Panc1 (cell line): ENCODE data around the gene IRF2. TPM values are rescaled to one million over a fixed set of nuclear protein-coding genes. Genes with fewer than 3 reads are reported as not detected.
A peak's percentile ranks its signal among the peaks of the same experiment; 100 is the strongest.

Experiments
- ATAC-seq: fragments of 200-7000 bp; cut with Tn5 transposase; 2 replicates; pipeline ENCODE4 v1.9.1; 2020; ENCODE audit warnings: mild to moderate bottlenecking, moderate library complexity
- BruUV-seq: library from RNA; stranded (reverse); fragments of 400-500 nt; replicated peaks from 2 replicates; lab custom pipeline; 2021; lab: Mats Ljungman, UMichigan
- CTCF ChIA-PET: fragments of 300-600 bp; sonication (Branson Sonifier 250); formaldehyde crosslinking; loops from one replicate; lab custom pipeline; 2022; ENCODE audit warnings: antibody characterized with exemption; lab: Charles Lee
- POLR2A ChIA-PET: fragments of 300-600 bp; sonication (Branson Sonifier 250); formaldehyde crosslinking; loops from one replicate; lab custom pipeline; 2022; ENCODE audit warnings: antibody characterized with exemption; lab: Charles Lee
- DNase-seq: peaks from one replicate; pipeline ENCODE4 v3.0.0-alpha.2; 2010; ENCODE audit warnings: low read depth, low spot score
- H3K27ac ChIP-seq: 2 replicates; pipeline ENCODE4 v1.5.1; 2011; ENCODE audit warnings: mild to moderate bottlenecking, low read length, inconsistent platforms
- H3K27me3 ChIP-seq: fragments of 200-500 bp; sonication (Bioruptor generic); 2 replicates; pipeline ENCODE4 v1.6.0; 2014; ENCODE audit warnings: low read length, inconsistent platforms; ENCODE audit not compliant: control insufficient read depth, insufficient read depth
- H3K36me3 ChIP-seq: fragments of 200-500 bp; sonication (Bioruptor generic); 2 replicates; pipeline ENCODE4 v1.5.1; 2014; ENCODE audit warnings: inconsistent platforms, mild to moderate bottlenecking, low read length, moderate library complexity; ENCODE audit not compliant: control insufficient read depth, insufficient read depth
- H3K4me1 ChIP-seq: 2 replicates; pipeline ENCODE4 v1.5.1; 2011; ENCODE audit warnings: inconsistent platforms, mild to moderate bottlenecking, low read length, moderate library complexity; ENCODE audit not compliant: control insufficient read depth, insufficient read depth
- H3K4me3 ChIP-seq, 2 experiments: 2 replicates each; pipeline ENCODE4 v1.5.1; 2011 to 2012; ENCODE audit warnings: low read depth in 2 of 2, low read length in 2 of 2, mild to moderate bottlenecking in 2 of 2, inconsistent platforms in 1 of 2, moderate library complexity in 1 of 2
- H3K9me3 ChIP-seq: fragments of 200-500 bp; sonication (Bioruptor generic); 2 replicates; pipeline ENCODE4 v1.5.1; 2014; ENCODE audit warnings: low read depth, mild to moderate bottlenecking, inconsistent platforms, low read length, moderate library complexity; ENCODE audit not compliant: control insufficient read depth, insufficient read depth
- CTCF ChIP-seq: fragments of 450-650 bp; IDR thresholded peaks from 2 replicates; pipeline ENCODE4 v1.5.1; 2017; ENCODE audit warnings: mild to moderate bottlenecking
- POLR2AphosphoS5 ChIP-seq: IDR thresholded peaks from 2 replicates; pipeline ENCODE4 v1.6.1; 2012; ENCODE audit warnings: mild to moderate bottlenecking, low read depth, low read length, moderate library complexity
- SIN3A ChIP-seq: IDR thresholded peaks from 2 replicates; pipeline ENCODE4 v1.6.1; 2012; ENCODE audit warnings: low read depth, mild to moderate bottlenecking, low read length, moderate library complexity, borderline replicate concordance; ENCODE audit not compliant: insufficient read depth
- TCF7L2 ChIP-seq: IDR thresholded peaks from 2 replicates; pipeline ENCODE4 v1.6.1; 2011; ENCODE audit warnings: mild to moderate bottlenecking, low read depth, low read length, inconsistent platforms
- in situ Hi-C: cut with HindIII; loops from 2 replicates; pipeline ENCODE4 v1.10.0; 2016; ENCODE audit warnings: low sequenced_read_pairs, low pct_unique_long_range_greater_than_20kb
- intact Hi-C: fragments of 100-400 bp; cut with micrococcal nuclease; formaldehyde crosslinking; loops from one replicate; pipeline ENCODE4 v1.10.0; 2022; ENCODE audit not compliant: unreplicated experiment
- total RNA-seq: library from RNA; stranded (reverse); gene quantifications from one replicate; pipeline ENCODE4 v1.2.1, GENCODE V29; 2021; ENCODE audit not compliant: unreplicated experiment
- TF ChIP-seq, protein P1 (sequence below), 2 experiments: IDR thresholded peaks; 2 replicates each; pipeline ENCODE4 v1.6.1; 2011 to 2012; ENCODE audit warnings: low read depth in 2 of 2, control low read depth in 1 of 2, low read length in 1 of 2, mild to moderate bottlenecking in 1 of 2, moderate library complexity in 1 of 2; ENCODE audit not compliant: insufficient read depth in 1 of 2

IRF2 gene
- total RNA-seq, 1 experiment from 2014 or later, result 16.2 TPM

DNA sequence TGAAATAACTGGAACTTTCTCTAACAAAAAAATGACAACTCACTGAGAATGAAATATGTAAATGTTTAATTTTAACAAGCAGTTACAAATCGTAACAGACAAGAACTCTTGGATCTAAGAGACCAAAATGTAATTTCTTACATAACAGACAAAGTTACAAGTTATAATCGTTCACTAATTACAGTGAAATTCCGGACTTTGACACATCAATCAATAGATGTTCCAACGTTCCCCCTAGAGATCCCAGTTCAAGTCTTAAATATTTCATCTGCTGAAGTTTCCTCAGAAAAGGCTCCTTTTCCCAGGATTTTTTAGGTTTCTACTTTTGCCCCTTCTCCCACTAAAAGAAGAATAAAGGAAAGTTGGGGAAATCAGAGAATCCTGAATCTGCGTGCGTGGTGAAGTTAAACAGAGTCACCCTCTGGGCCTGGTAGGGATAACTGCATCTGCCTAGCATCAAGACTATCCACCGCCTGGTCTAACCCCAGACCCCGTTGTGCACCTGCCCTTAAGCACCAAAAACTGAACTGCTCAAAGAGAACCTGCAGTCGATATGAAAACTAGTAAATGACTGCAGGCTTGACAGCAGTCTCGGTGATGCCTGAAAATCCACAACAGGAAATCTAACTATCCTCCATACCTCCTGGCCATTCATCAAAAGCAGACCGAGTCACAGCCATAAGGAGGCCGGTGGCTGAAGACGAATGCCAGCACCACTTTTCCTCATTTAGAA is 2.3 kb downstream of the IRF2 start:
- Histone ChIP-seq H3K9me3 (no peaks in the 10 kb centered on the region), H3K4me1 (peaks cover 9% of the 10 kb centered on the region), H3K27ac (peak overlapping the region; percentile 91), H3K27me3 (no peaks in the 10 kb centered on the region), H3K36me3 (no peaks in the 10 kb centered on the region), H3K4me3 (peak overlapping the region; percentile 66 to 89)
- no peak for TF ChIP-seq CTCF
- TF ChIP-seq POLR2AphosphoS5, result no peak
- TF ChIP-seq SIN3A, result no peak
- TF ChIP-seq, protein P1, sequence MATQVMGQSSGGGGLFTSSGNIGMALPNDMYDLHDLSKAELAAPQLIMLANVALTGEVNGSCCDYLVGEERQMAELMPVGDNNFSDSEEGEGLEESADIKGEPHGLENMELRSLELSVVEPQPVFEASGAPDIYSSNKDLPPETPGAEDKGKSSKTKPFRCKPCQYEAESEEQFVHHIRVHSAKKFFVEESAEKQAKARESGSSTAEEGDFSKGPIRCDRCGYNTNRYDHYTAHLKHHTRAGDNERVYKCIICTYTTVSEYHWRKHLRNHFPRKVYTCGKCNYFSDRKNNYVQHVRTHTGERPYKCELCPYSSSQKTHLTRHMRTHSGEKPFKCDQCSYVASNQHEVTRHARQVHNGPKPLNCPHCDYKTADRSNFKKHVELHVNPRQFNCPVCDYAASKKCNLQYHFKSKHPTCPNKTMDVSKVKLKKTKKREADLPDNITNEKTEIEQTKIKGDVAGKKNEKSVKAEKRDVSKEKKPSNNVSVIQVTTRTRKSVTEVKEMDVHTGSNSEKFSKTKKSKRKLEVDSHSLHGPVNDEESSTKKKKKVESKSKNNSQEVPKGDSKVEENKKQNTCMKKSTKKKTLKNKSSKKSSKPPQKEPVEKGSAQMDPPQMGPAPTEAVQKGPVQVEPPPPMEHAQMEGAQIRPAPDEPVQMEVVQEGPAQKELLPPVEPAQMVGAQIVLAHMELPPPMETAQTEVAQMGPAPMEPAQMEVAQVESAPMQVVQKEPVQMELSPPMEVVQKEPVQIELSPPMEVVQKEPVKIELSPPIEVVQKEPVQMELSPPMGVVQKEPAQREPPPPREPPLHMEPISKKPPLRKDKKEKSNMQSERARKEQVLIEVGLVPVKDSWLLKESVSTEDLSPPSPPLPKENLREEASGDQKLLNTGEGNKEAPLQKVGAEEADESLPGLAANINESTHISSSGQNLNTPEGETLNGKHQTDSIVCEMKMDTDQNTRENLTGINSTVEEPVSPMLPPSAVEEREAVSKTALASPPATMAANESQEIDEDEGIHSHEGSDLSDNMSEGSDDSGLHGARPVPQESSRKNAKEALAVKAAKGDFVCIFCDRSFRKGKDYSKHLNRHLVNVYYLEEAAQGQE (IDR thresholded peaks at IDR 0.05; ENCODE audit: insufficient read depth in 1 of 2, low read depth in 2 of 2, low read length in 1 of 2), result no peak
- TF ChIP-seq TCF7L2, result no peak
- no peak for DNase-seq
- in situ Hi-C loops, result no loop called here
- ATAC-seq, result peak; percentile 5; the same call in 1 of the 2 replicates
- POLR2A ChIA-PET, result no interaction called here
- CTCF ChIA-PET, result no interaction called here
- no TSS peak for BruUV-seq
- intact Hi-C loops, result loop anchor here (10.0 kb wide), 2 partner anchors 63 to 187 kb away; no protein-coding TSS in a partner anchor

GRCh38 chr4:184470785-184471110 is 3.6 kb downstream of the IRF2 start:
- no TSS peak for BruUV-seq
- H3K4me1 ChIP-seq, result peaks cover 9% of the 10 kb centered on the region

More at GRCh38 chr4:184470785-184471110, 3.6 kb downstream of the IRF2 start:
- Histone ChIP-seq H3K27ac (no peak overlapping the region), H3K9me3 (no peaks in the 10 kb centered on the region), H3K4me3 (no peak overlapping the region), H3K27me3 (no peaks in the 10 kb centered on the region), H3K36me3 (no peaks in the 10 kb centered on the region)
- no peak for TF ChIP-seq POLR2AphosphoS5
- no peak for TF ChIP-seq SIN3A
- TF ChIP-seq, protein P1 (IDR thresholded peaks at IDR 0.05; ENCODE audit: insufficient read depth in 1 of 2, low read depth in 2 of 2, low read length in 1 of 2), result no peak
- no peak for TF ChIP-seq CTCF
- no peak for TF ChIP-seq TCF7L2
- ChIA-PET POLR2A (no interaction called here), CTCF (no interaction called here)
- intact Hi-C loops, result loop anchor here (10.0 kb wide), 2 partner anchors 64 to 186 kb away; no protein-coding TSS in a partner anchor
- in situ Hi-C loops, result no loop called here
- ATAC-seq, result no peak
- no peak for DNase-seq
